HepG2 (cell line): Measurements from ENCODE around the gene MEA1. TPM values are rescaled to one million over a fixed set of nuclear protein-coding genes. Genes with fewer than 3 reads are reported as not detected.

ENCODE experiments used
- CCDC6 ChIP-seq: sonication (generic); formaldehyde crosslinking; IDR thresholded peaks from 2 replicates; pipeline ENCODE4 v1.8.1; 2022; ENCODE audit warnings: mild to moderate bottlenecking, missing genetic modification reagents, moderate library complexity
- ZNF350 ChIP-seq: sonication (generic); formaldehyde crosslinking; IDR thresholded peaks from 2 replicates; pipeline ENCODE4 v1.4.0; 2020; ENCODE audit warnings: mild to moderate bottlenecking, low read depth, missing genetic modification reagents, borderline replicate concordance
- polyA plus RNA-seq, 8 experiments: library from polyadenylated mRNA; depleted of rRNA in 3 of 8; stranded (reverse) in 7 of 8; unstranded in 1 of 8; fragments of >200 nt; fragmentation: Illumina TruSeq in 4 of 8; extraction: Trizol in 4 of 8; gene quantifications; 2 replicates each; pipeline versions ENCODE4 v1.2.1 to v1.2.3, GENCODE V29; 2011 to 2016; ENCODE audit warnings: low read depth in 4 of 8, missing spikeins in 1 of 8, mixed read lengths in 1 of 8; ENCODE audit not compliant: insufficient read depth in 1 of 8
- total RNA-seq, 5 experiments: library from RNA; depleted of rRNA; stranded (reverse); fragments of >200 nt; fragmentation: Illumina TruSeq; extraction: Trizol; gene quantifications; 2 replicates each; pipeline ENCODE4 v1.2.3, GENCODE V29; 2016; ENCODE audit warnings: low read depth in 1 of 5
- TF ChIP-seq, protein P1 (sequence below): sonication (generic); formaldehyde crosslinking; IDR thresholded peaks from 2 replicates; pipeline ENCODE4 v1.4.0; 2020; ENCODE audit warnings: missing genetic modification reagents
- TF ChIP-seq, protein P2 (sequence below): sonication (generic); formaldehyde crosslinking; IDR thresholded peaks from 2 replicates; pipeline ENCODE4 v1.4.0; 2020; ENCODE audit warnings: missing genetic modification reagents, mild to moderate bottlenecking, borderline replicate concordance
- TF ChIP-seq, protein P3 (sequence below): sonication (generic); formaldehyde crosslinking; IDR thresholded peaks from 2 replicates; pipeline ENCODE4 v1.4.0; 2020; ENCODE audit warnings: low read depth, missing genetic modification reagents

The MEA1 gene
- total and polyA plus RNA-seq, 2 of the 13 experiments (the other 11 are each of a cell fraction or from before 2014, with no cell fraction given): 75.6 to 86.2 TPM

DNA sequence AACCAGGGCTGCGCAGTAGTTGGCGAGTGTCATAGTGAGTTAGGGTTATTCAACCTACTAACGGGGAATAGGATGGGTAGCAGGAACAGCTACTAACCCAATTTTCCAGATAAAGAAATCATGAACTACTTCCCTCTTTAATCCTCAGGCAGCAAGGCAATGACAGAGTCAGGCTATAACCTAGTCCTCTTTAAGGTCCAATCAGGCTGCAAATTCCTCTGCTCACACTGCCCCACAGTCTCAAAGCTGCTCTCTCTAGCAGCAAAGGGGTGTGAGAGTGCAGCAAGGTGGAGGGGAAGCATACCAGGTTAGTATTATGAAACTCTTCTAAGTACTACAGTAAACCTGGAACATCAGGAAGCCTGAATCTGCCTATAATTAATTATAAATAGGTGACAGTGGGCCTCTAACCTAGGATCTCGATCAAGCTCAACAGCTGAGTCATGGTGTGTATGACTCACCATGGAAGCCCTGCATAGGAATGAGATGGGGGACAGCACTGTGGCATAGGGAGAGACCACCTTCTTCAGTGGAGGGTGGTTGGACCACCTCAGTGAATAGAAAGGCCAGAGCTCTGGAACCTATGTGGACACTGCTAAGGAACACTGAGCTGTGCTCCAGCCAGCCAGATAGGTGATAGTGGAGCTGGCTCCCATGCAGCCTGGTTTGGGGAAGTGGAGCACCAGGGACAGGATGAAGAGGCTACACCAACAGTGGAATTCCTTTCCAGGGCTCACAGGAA is 42.7 kb downstream of the MEA1 start (continued):
- TF ChIP-seq, protein P1, sequence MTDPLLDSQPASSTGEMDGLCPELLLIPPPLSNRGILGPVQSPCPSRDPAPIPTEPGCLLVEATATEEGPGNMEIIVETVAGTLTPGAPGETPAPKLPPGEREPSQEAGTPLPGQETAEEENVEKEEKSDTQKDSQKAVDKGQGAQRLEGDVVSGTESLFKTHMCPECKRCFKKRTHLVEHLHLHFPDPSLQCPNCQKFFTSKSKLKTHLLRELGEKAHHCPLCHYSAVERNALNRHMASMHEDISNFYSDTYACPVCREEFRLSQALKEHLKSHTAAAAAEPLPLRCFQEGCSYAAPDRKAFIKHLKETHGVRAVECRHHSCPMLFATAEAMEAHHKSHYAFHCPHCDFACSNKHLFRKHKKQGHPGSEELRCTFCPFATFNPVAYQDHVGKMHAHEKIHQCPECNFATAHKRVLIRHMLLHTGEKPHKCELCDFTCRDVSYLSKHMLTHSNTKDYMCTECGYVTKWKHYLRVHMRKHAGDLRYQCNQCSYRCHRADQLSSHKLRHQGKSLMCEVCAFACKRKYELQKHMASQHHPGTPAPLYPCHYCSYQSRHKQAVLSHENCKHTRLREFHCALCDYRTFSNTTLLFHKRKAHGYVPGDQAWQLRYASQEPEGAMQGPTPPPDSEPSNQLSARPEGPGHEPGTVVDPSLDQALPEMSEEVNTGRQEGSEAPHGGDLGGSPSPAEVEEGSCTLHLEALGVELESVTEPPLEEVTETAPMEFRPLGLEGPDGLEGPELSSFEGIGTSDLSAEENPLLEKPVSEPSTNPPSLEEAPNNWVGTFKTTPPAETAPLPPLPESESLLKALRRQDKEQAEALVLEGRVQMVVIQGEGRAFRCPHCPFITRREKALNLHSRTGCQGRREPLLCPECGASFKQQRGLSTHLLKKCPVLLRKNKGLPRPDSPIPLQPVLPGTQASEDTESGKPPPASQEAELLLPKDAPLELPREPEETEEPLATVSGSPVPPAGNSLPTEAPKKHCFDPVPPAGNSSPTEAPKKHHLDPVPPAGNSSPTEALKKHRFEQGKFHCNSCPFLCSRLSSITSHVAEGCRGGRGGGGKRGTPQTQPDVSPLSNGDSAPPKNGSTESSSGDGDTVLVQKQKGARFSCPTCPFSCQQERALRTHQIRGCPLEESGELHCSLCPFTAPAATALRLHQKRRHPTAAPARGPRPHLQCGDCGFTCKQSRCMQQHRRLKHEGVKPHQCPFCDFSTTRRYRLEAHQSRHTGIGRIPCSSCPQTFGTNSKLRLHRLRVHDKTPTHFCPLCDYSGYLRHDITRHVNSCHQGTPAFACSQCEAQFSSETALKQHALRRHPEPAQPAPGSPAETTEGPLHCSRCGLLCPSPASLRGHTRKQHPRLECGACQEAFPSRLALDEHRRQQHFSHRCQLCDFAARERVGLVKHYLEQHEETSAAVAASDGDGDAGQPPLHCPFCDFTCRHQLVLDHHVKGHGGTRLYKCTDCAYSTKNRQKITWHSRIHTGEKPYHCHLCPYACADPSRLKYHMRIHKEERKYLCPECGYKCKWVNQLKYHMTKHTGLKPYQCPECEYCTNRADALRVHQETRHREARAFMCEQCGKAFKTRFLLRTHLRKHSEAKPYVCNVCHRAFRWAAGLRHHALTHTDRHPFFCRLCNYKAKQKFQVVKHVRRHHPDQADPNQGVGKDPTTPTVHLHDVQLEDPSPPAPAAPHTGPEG: no peak
- TF ChIP-seq, protein P2, sequence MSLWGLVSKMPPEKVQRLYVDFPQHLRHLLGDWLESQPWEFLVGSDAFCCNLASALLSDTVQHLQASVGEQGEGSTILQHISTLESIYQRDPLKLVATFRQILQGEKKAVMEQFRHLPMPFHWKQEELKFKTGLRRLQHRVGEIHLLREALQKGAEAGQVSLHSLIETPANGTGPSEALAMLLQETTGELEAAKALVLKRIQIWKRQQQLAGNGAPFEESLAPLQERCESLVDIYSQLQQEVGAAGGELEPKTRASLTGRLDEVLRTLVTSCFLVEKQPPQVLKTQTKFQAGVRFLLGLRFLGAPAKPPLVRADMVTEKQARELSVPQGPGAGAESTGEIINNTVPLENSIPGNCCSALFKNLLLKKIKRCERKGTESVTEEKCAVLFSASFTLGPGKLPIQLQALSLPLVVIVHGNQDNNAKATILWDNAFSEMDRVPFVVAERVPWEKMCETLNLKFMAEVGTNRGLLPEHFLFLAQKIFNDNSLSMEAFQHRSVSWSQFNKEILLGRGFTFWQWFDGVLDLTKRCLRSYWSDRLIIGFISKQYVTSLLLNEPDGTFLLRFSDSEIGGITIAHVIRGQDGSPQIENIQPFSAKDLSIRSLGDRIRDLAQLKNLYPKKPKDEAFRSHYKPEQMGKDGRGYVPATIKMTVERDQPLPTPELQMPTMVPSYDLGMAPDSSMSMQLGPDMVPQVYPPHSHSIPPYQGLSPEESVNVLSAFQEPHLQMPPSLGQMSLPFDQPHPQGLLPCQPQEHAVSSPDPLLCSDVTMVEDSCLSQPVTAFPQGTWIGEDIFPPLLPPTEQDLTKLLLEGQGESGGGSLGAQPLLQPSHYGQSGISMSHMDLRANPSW (CRISPR knock-in tag): no peak
- TF ChIP-seq, protein P3, sequence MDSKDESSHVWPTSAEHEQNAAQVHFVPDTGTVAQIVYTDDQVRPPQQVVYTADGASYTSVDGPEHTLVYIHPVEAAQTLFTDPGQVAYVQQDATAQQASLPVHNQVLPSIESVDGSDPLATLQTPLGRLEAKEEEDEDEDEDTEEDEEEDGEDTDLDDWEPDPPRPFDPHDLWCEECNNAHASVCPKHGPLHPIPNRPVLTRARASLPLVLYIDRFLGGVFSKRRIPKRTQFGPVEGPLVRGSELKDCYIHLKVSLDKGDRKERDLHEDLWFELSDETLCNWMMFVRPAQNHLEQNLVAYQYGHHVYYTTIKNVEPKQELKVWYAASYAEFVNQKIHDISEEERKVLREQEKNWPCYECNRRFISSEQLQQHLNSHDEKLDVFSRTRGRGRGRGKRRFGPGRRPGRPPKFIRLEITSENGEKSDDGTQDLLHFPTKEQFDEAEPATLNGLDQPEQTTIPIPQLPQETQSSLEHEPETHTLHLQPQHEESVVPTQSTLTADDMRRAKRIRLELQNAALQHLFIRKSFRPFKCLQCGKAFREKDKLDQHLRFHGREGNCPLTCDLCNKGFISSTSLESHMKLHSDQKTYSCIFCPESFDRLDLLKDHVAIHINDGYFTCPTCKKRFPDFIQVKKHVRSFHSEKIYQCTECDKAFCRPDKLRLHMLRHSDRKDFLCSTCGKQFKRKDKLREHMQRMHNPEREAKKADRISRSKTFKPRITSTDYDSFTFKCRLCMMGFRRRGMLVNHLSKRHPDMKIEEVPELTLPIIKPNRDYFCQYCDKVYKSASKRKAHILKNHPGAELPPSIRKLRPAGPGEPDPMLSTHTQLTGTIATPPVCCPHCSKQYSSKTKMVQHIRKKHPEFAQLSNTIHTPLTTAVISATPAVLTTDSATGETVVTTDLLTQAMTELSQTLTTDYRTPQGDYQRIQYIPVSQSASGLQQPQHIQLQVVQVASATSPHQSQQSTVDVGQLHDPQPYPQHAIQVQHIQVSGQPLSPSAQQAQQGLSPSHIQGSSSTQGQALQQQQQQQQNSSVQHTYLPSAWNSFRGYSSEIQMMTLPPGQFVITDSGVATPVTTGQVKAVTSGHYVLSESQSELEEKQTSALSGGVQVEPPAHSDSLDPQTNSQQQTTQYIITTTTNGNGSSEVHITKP (CRISPR knock-in tag): peak; percentile 71; the same call in 1 of the 2 replicates
- TF ChIP-seq CCDC6 (0 out of 2 replicates have a peak, but pooled peaks have one; percentile 25), ZNF350 (CRISPR knock-in tag) (no peak)
